ENCODE measurements around the gene MAPKAPK2.
"Not testable (repeated sequence)": the region's sequence is repeated elsewhere in the genome, so short reads cannot be mapped to it uniquely, and the experiment has no call there.

The MAPKAPK2 gene

GRCh38 chr1:206684478-206685333 lies at the start of gene MAPKAPK2:
MAPKAPK2 (plus strand) TSS chr1:206684905; CDS start chr1:206685230, 325 bp downstream.
- peak; percentile 62 for DNase-seq (ENCODE audit: low read depth)

DNA sequence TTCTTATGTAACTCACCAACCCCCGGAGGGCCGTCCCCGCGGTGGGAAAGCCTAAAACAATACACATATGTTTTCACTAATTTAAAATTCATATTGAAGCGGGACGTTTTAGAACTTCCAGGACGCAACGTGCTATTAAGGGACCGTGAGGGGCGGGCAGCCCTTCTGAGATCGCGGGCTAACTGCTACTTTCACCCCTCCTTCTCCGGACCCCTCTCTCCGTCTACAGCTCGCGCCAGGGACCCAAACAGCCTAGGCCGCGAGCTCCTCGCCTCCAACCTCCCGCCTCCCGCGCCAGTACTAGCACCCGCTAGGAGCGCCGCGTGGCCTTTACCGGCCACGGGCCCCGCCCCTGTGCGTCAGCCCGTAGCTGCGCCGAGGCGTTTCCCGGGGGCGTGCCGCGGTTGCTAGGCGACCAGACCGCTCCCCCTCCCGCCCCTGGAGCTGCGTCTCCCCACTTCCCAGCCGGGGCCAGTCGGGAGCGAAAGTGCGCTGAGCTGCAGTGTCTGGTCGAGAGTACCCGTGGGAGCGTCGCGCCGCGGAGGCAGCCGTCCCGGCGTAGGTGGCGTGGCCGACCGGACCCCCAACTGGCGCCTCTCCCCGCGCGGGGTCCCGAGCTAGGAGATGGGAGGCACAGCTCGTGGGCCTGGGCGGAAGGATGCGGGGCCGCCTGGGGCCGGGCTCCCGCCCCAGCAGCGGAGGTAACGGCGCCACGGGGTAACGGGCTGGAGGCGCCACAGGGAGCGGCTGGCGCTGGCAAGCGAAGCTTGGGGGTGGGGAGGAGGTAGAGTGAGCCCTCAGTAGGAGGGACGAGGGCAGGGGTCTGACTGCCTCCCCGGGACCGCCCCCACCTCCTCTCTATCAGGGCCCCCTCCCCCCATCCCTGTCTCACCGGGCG lies 49.4 kb upstream of the MAPKAPK2 start, which contains the start of gene DYRK3:
DYRK3 (plus strand) TSS at position 457 of the 898 bp plus-strand sequence; CDS start at position 625, 168 bp downstream.
- peak; percentile 93 for DNase-seq (ENCODE audit: low read depth)

- no peak for DNase-seq (ENCODE audit: low read depth)
These were observed 48.7 kb upstream of the MAPKAPK2 start for GRCh38 chr1:206635978-206636345.

DNA sequence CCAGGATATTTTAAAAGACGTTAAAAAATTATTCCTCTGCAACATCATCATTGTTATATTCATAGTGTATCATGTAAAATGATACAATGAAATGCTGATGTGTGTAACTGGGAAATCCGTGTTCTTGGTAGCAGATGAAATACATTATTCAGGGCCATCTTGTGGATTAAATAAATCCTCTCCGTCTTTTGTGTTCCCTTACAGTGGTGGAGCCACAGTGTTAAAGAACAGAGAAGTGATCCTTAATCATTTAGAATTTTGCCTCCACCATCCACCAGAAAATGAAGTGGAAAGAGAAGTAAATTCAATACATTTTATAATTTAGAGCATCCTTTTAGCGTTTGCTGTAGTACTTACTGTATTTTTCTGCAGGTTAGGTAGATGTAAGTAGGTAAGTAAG lies 48.0 kb upstream of the MAPKAPK2 start:
- no peak for DNase-seq (ENCODE audit: low read depth)

- no peak for DNase-seq (ENCODE audit: low read depth)
These were observed 47.1 kb upstream of the MAPKAPK2 start for GRCh38 chr1:206637605-206638004.

- not testable (repeated sequence) for DNase-seq (ENCODE audit: low read depth)
These were observed 42.6 kb upstream of the MAPKAPK2 start for GRCh38 chr1:206642074-206642473.

DNA sequence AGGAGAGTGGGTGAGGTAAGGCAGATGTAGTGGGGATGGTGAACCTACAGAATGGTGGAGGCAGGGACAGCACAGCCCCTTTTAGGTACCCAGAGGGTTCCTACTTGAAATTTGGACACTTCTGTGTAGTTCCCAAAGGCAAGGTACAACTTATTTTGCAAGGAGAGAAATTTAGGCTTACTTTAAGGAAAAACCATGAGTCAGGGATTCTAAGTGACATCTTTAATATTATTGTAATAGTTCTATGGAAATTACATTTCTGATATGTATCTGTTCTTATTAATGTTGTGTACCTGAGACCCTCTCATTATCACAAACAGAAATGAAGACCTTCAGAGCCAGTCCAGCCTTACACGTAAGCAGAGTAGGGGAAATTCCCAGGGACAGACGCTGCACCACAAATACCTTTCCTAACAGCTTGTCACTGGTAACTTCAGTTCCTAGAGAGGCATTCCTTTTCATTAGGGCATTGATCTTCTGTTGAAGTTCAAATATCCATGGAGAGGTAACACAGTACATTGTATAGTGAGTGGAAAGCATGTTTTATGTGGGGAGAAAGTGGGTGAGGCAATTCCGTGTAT lies 41.5 kb upstream of the MAPKAPK2 start:
- no peak for DNase-seq (ENCODE audit: low read depth)

- DNase-seq (ENCODE audit: low read depth), result no peak
These were observed 38.2 kb upstream of the MAPKAPK2 start for GRCh38 chr1:206646504-206646903.

GRCh38 chr1:206647224-206647623 lies 37.5 kb upstream of the MAPKAPK2 start:
- DNase-seq (ENCODE audit: low read depth), result no peak

GRCh38 chr1:206649261-206649921 lies 35.3 kb upstream of the MAPKAPK2 start:
- no peak for DNase-seq (ENCODE audit: low read depth)

- no peak for DNase-seq (ENCODE audit: low read depth)
These were observed 33.7 kb upstream of the MAPKAPK2 start for GRCh38 chr1:206651014-206651413.

GRCh38 chr1:206651958-206652890 lies 32.5 kb upstream of the MAPKAPK2 start:
- DNase-seq (ENCODE audit: low read depth), result no peak

- no peak for DNase-seq (ENCODE audit: low read depth)
These were observed 30.8 kb upstream of the MAPKAPK2 start for GRCh38 chr1:206653715-206654459.

DNA sequence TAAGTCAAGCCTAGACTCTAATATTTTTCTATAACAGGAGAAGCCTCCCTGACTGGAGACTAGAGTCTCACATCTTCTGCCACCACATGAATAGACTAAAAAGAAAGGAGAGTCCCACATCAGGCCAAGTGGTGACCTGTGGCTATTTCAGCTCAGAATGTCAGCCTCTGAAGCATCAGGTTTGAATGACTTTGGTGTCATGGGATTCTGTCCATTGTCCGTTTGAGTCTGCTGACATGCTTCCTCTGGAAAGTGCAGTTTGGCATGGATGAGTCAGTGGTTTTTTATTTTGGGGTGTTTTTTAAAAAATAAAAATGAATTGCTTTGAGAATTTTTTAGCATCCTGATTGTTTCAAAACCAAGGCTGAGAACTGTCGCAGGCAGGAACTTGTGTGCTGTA lies 29.9 kb upstream of the MAPKAPK2 start:
- no peak for DNase-seq (ENCODE audit: low read depth)

GRCh38 chr1:206655471-206655882 lies 29.2 kb upstream of the MAPKAPK2 start:
- DNase-seq (ENCODE audit: low read depth), result no peak

DNA sequence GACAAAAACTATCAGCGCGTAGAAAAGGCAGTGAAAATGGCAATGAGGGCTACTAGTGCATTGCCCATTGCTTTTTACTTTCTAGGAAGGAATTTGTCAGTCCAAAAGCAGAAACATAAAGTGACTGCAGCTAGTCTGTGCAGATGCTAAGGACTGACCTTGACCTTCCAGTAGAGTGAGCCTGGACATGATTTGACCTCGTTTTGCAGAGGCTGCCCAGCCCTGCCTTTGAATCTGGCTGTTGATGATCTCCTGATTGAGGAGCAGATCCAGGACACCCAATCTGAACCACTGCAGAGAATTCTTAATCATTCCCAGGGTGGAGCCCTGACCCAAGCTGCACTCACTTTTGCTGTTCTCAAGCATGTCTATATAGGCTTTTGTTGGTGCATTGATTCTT lies 27.8 kb upstream of the MAPKAPK2 start:
- no peak for DNase-seq (ENCODE audit: low read depth)

- DNase-seq (ENCODE audit: low read depth), result no peak
These were observed 27.0 kb upstream of the MAPKAPK2 start for GRCh38 chr1:206657751-206658150.

DNA sequence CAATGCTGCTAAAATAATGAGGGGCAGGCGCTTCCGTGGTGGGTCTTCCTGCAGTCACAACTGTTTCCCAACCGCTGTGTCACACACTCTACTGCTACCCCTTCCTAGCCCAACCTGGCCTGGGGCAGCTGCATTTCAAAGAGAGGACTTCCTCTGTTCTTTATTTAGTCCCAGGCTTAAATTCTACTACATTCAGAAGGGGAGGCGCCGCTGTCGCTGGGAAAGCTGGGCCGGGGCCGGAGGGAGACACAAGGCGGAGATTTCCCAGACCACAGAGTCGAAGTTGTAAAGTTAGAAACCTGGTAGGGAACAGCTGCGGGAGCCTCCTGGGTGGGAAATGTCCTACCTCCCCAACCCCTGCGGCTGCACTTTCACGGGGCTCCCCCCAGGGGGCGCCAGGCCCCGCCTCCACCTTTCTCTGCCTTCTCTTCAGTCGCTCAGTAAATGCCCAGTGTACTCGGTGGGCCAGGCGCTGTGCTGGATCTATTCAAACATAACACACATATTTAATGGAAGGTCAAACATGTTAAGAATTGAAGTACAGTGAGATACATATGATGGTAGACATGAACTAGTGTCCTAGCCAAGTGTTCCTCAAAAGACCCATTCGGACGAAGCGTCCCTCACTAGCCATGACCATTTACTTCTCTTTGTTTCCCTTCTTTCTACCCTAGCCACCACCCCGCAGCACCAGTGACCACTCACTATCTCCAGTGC lies 26.3 kb upstream of the MAPKAPK2 start:
- no peak for DNase-seq (ENCODE audit: low read depth)

DNA sequence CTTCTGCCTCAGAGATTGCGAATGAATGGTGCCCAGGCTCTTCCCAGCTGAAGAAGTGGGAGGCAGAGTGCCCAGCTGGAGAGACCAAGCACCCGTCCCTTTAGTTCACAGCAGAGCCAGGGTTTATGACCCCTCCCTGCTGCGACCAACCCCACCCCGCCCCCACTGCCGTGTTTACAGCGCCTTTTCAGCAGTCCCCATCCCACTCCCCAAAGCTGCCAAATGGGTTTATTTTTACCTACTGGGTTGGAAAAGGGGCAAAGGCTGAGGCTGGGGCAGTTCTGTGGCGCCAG lies 25.8 kb upstream of the MAPKAPK2 start:
- DNase-seq (ENCODE audit: low read depth), result no peak

DNA sequence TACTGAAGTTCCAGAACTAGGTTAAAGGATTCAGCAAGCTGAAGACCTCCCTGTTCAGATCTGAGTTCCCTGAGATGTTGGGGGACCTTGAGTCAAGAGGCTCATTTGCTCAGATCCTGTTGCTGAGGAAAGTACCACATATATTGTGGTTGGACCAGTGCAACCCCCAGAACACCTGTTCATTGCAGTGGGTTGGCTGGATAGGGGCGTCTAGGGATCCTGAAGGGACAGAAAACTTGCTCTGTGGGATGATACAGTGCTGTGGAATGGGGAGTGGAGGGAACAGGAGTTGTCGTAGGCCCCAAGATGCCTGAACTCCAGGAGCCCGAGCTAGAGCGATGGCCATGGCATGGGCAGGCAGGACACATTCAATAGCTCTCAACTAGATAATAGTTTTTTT lies 24.6 kb upstream of the MAPKAPK2 start:
- no peak for DNase-seq (ENCODE audit: low read depth)

All from fibroblast of gingiva (primary cell).